ENCODE measurements around the gene ABLIM1.

ABLIM1 gene

DNA sequence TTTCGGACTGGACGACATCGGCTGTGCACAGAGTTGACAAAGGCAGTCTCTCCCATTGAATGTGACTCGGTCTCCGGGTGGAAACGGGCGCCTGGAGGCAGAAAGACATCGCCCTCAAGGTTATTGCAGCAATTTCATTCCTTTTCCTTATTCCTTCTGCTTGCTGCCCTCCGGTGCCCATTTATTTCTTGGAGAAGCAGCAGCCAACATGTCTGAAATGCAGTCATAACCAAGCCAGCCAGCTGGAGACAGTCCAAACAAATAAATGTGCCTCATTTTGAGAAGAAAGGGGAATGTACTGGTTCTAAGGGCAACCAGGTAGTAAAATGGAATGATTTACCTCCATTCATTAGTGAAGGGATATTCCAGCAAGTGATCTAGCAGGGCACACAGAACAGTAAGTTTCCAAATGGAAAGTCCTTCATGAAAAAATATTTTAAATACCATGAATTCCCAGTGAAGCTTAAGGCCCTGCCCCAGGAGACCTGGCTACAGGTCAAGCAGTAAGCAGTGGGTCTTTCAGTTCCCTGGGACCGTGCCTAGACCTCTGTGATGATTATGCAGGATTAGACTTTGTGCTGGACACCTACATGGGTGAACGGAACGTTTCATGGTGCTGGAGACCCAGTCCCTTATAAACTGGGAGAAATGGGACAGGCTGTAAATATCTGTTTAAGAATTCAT is 86.6 kb downstream of the ABLIM1 start:
- DNase-seq (ENCODE audit: low read depth) = peak; percentile 71
- TF ChIP-seq, protein P1, sequence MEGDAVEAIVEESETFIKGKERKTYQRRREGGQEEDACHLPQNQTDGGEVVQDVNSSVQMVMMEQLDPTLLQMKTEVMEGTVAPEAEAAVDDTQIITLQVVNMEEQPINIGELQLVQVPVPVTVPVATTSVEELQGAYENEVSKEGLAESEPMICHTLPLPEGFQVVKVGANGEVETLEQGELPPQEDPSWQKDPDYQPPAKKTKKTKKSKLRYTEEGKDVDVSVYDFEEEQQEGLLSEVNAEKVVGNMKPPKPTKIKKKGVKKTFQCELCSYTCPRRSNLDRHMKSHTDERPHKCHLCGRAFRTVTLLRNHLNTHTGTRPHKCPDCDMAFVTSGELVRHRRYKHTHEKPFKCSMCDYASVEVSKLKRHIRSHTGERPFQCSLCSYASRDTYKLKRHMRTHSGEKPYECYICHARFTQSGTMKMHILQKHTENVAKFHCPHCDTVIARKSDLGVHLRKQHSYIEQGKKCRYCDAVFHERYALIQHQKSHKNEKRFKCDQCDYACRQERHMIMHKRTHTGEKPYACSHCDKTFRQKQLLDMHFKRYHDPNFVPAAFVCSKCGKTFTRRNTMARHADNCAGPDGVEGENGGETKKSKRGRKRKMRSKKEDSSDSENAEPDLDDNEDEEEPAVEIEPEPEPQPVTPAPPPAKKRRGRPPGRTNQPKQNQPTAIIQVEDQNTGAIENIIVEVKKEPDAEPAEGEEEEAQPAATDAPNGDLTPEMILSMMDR (conservative IDR thresholded peaks at IDR 0.05; ENCODE audit: low read depth, low read length) = no peak
- no peak overlapping the region for H3K4me3 ChIP-seq (ENCODE audit: low read length)

- DNase-seq (ENCODE audit: low read depth) = no peak
- no peak overlapping the region for H3K4me3 ChIP-seq (ENCODE audit: low read length)
- TF ChIP-seq, protein P1 (conservative IDR thresholded peaks at IDR 0.05; ENCODE audit: low read depth, low read length) = no peak
Measured at GRCh38 chr10:114566064-114566463, 92.0 kb downstream of the ABLIM1 start.

- DNase-seq (ENCODE audit: low read depth) = no peak
- no peak overlapping the region for H3K4me3 ChIP-seq (ENCODE audit: low read length)
- TF ChIP-seq, protein P1 (conservative IDR thresholded peaks at IDR 0.05; ENCODE audit: low read depth, low read length) = no peak
Measured at GRCh38 chr10:114565066-114565465, 93.0 kb downstream of the ABLIM1 start.

GRCh38 chr10:114561008-114561523 is 97.0 kb downstream of the ABLIM1 start:
- TF ChIP-seq, protein P1 (conservative IDR thresholded peaks at IDR 0.05; ENCODE audit: low read depth, low read length) = no peak
- no peak overlapping the region for H3K4me3 ChIP-seq (ENCODE audit: low read length)
- DNase-seq (ENCODE audit: low read depth) = no peak

GRCh38 chr10:114560144-114560543 is 97.9 kb downstream of the ABLIM1 start:
- no peak overlapping the region for H3K4me3 ChIP-seq (ENCODE audit: low read length)
- DNase-seq (ENCODE audit: low read depth) = no peak
- TF ChIP-seq, protein P1 (conservative IDR thresholded peaks at IDR 0.05; ENCODE audit: low read depth, low read length) = no peak

DNA sequence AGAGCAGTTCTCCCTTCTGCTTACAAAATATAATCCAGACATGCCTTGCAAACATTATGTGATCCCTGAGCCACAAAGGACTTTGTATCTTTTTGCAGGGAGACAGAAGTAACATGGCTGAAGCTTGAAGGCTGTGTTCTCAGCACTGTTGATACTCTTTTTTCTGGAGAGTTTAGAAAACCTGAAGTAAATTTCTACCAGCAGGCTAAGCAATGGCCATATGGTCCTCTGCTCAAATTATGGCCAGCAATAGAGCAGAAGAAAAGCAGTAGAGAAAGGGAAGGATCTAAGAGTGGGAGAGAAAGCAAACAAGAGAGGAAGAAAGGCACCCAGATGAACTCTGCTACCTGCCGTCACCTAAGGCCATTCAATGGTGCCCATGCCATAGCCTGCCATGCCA is 98.4 kb downstream of the ABLIM1 start:
- H3K4me3 ChIP-seq (ENCODE audit: low read length) = no peak overlapping the region
- DNase-seq (ENCODE audit: low read depth) = no peak
- TF ChIP-seq, protein P1 (conservative IDR thresholded peaks at IDR 0.05; ENCODE audit: low read depth, low read length) = no peak

- DNase-seq (ENCODE audit: low read depth) = no peak
- no peak overlapping the region for H3K4me3 ChIP-seq (ENCODE audit: low read length)
- TF ChIP-seq, protein P1 (conservative IDR thresholded peaks at IDR 0.05; ENCODE audit: low read depth, low read length) = no peak
Measured at GRCh38 chr10:114557854-114558253, 100.2 kb downstream of the ABLIM1 start.
